Ishikawa (cell line): ENCODE results near the gene ACOD1.
A peak's percentile ranks its signal among the peaks of the same experiment; 100 is the strongest.

Source experiments
- CEBPB ChIP-seq: IDR thresholded peaks from 2 replicates; pipeline ENCODE4 v1.6.1; 2012
- CREB1 ChIP-seq: IDR thresholded peaks from 2 replicates; pipeline ENCODE4 v1.6.1; 2012; ENCODE audit warnings: low read depth
- EGR1 ChIP-seq: IDR thresholded peaks from 2 replicates; pipeline ENCODE4 v1.6.1; 2012
- EP300 ChIP-seq: IDR thresholded peaks from 2 replicates; pipeline ENCODE4 v1.6.1; 2012; ENCODE audit warnings: borderline replicate concordance
- FOXM1 ChIP-seq: IDR thresholded peaks from 2 replicates; pipeline ENCODE4 v1.6.1; 2012; ENCODE audit warnings: low read depth, borderline replicate concordance
- NFIC ChIP-seq: IDR thresholded peaks from 2 replicates; pipeline ENCODE4 v1.6.1; 2012
- RAD21 ChIP-seq: IDR thresholded peaks from 2 replicates; pipeline ENCODE4 v1.6.1; 2012; ENCODE audit warnings: low read depth
- TAF1 ChIP-seq: IDR thresholded peaks from 2 replicates; pipeline ENCODE4 v1.6.1; 2012; ENCODE audit warnings: low read depth, mild to moderate bottlenecking
- TCF12 ChIP-seq: IDR thresholded peaks from 2 replicates; pipeline ENCODE4 v1.6.1; 2012; ENCODE audit warnings: low read depth
- TEAD4 ChIP-seq: IDR thresholded peaks from 2 replicates; pipeline ENCODE4 v1.6.1; 2012
- YY1 ChIP-seq: IDR thresholded peaks from 2 replicates; pipeline ENCODE4 v1.6.1; 2012; ENCODE audit warnings: low read depth
- ZBTB7A ChIP-seq: IDR thresholded peaks from 2 replicates; pipeline ENCODE4 v1.6.1; 2012; ENCODE audit warnings: low read depth
- TF ChIP-seq, protein P1 (sequence below): IDR thresholded peaks from 2 replicates; pipeline ENCODE4 v1.6.1; 2012
- TF ChIP-seq, protein P2 (sequence below): IDR thresholded peaks from 2 replicates; pipeline ENCODE4 v1.6.1; 2012; ENCODE audit warnings: low read depth, mild to moderate bottlenecking
- TF ChIP-seq, protein P3 (sequence below): IDR thresholded peaks from 2 replicates; pipeline ENCODE4 v1.6.1; 2012

The ACOD1 gene

DNA sequence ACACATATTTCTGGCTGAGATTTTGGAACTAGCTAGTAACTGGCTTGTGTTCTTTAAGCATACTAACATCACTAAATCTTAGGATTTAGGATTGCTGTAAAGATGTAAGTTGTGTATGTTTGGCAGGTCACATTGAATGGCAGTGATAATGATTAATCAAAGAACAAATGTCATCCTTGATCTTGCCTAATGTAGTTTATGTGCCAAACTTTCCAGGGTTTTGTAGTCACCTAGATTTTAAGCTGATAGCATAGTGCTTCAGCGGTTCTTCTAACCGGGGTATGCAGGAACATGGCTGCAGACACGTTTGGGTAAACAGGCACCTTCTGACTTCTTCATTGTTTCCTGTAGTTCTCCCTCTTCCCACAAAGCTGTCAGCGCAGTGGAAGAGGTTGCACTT, 53.2 kb downstream of the ACOD1 start:
- TF ChIP-seq ZBTB7A, result no peak
- TF ChIP-seq, protein P1, sequence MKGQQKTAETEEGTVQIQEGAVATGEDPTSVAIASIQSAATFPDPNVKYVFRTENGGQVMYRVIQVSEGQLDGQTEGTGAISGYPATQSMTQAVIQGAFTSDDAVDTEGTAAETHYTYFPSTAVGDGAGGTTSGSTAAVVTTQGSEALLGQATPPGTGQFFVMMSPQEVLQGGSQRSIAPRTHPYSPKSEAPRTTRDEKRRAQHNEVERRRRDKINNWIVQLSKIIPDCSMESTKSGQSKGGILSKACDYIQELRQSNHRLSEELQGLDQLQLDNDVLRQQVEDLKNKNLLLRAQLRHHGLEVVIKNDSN, result no peak
- TF ChIP-seq, protein P2, sequence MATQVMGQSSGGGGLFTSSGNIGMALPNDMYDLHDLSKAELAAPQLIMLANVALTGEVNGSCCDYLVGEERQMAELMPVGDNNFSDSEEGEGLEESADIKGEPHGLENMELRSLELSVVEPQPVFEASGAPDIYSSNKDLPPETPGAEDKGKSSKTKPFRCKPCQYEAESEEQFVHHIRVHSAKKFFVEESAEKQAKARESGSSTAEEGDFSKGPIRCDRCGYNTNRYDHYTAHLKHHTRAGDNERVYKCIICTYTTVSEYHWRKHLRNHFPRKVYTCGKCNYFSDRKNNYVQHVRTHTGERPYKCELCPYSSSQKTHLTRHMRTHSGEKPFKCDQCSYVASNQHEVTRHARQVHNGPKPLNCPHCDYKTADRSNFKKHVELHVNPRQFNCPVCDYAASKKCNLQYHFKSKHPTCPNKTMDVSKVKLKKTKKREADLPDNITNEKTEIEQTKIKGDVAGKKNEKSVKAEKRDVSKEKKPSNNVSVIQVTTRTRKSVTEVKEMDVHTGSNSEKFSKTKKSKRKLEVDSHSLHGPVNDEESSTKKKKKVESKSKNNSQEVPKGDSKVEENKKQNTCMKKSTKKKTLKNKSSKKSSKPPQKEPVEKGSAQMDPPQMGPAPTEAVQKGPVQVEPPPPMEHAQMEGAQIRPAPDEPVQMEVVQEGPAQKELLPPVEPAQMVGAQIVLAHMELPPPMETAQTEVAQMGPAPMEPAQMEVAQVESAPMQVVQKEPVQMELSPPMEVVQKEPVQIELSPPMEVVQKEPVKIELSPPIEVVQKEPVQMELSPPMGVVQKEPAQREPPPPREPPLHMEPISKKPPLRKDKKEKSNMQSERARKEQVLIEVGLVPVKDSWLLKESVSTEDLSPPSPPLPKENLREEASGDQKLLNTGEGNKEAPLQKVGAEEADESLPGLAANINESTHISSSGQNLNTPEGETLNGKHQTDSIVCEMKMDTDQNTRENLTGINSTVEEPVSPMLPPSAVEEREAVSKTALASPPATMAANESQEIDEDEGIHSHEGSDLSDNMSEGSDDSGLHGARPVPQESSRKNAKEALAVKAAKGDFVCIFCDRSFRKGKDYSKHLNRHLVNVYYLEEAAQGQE, result no peak
- TF ChIP-seq, protein P3, sequence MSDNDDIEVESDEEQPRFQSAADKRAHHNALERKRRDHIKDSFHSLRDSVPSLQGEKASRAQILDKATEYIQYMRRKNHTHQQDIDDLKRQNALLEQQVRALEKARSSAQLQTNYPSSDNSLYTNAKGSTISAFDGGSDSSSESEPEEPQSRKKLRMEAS, result no peak
- no peak for TF ChIP-seq CREB1
- no peak for TF ChIP-seq TCF12
- TF ChIP-seq RAD21, result no peak
- TF ChIP-seq FOXM1, result no peak
- no peak for TF ChIP-seq TEAD4
- no peak for TF ChIP-seq CEBPB
- TF ChIP-seq EGR1, result no peak
- no peak for TF ChIP-seq TAF1
- TF ChIP-seq EP300, result no peak
- TF ChIP-seq YY1, result no peak
- no peak for TF ChIP-seq NFIC

DNA sequence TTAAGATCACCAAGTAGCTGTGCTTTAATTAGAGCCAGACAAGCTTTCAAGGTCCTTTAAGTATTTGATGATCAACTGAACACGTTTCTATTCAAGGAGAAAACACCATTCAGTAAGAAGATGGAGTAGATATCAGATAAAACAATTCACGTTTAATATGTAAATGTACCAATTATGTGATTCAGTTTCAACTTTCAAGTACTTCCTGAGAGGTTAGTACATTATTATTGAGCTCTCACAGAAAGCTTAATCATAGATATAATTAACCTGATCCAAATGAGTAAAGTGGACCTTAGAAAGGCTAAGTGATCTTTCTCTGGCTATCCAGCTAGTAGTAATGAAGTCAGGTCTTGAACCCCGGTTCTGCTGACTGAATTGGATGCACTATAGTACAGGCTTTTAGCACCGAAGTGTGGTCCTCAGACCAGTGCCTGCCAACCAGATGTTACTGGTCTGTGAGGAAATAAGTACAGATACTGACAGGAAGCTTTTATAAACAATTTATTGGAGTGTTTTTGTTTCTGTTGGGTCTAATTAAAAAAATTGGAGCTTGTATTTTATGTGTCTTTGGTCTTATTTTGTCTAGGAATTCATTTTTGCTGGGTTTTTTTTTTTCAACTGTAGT, 53.8 kb downstream of the ACOD1 start:
- TF ChIP-seq TCF12 (no peak), EP300 (no peak), YY1 (no peak), FOXM1 (no peak), EGR1 (no peak), TEAD4 (no peak), TAF1 (no peak)

DNA sequence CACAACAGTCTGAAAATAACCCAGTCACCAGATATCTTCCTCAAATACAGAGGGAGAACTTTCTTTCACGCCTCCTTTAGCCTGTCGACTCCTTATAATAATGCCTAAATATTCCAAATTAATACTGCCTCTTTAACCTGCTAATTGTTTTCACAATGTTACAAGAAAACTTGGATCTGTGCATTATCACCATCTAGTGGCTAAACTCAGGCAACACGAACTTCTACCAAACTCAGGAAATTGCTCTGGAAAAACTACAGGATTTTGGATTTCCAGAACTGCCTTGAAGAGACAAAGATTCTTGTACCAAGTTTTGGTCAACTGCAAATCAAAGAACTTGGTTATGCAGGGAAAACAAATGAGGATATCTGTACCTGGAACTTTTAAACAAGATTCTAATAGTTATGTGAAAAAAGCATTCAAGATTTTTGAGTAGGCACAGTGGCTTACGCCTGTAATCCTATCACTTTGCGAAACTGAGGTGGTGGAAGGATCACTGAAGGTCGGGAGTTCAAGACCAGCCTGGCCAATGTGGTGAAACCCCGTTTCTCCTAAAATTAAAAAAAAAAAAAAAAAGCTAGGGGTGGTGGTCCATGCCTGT, 54.4 kb downstream of the ACOD1 start:
- TF ChIP-seq RAD21 (peak; percentile 31), TCF12 (no peak)
